DOHH2 (cell line): ENCODE data around the gene TYW3.
"Not testable (repeated sequence)": the region's sequence is repeated elsewhere in the genome, so short reads cannot be mapped to it uniquely, and the experiment has no call there.

Experiments used
- H3F3A ChIP-seq: fragments of 200-600 bp; sonication (generic), shearing (Covaris generic); 2 replicates; pipeline ENCODE4 v1.6.0; 2016; ENCODE audit warnings: antibody characterized with exemption, mild to moderate bottlenecking; ENCODE audit not compliant: control insufficient read depth, insufficient read depth
- H3K27ac ChIP-seq: fragments of 200-600 bp; sonication (generic); 2 replicates; pipeline ENCODE4 v1.5.1; 2014; ENCODE audit warnings: low read depth, mild to moderate bottlenecking, low read length, moderate library complexity
- H3K27me3 ChIP-seq: fragments of 200-600 bp; sonication (generic); 2 replicates; pipeline ENCODE4 v1.6.1; 2014; ENCODE audit warnings: mild to moderate bottlenecking, low read length, mixed read lengths; ENCODE audit not compliant: control insufficient read depth
- H3K36me3 ChIP-seq: fragments of 200-600 bp; sonication (generic); 2 replicates; pipeline ENCODE4 v1.6.1; 2014; ENCODE audit warnings: mild to moderate bottlenecking, low read length, moderate library complexity, mixed read lengths; ENCODE audit not compliant: control insufficient read depth
- H3K4me1 ChIP-seq: fragments of 200-600 bp; sonication (generic); 2 replicates; pipeline ENCODE4 v1.6.1; 2014; ENCODE audit warnings: mild to moderate bottlenecking, low read length, mixed read lengths; ENCODE audit not compliant: control insufficient read depth
- H3K4me2 ChIP-seq: fragments of 200-600 bp; sonication (generic); 2 replicates; pipeline ENCODE4 v1.6.0; 2014; ENCODE audit warnings: mild to moderate bottlenecking, low read length, moderate library complexity
- H3K4me3 ChIP-seq: fragments of 200-600 bp; sonication (generic); 2 replicates; pipeline ENCODE4 v1.5.1; 2014; ENCODE audit warnings: mild to moderate bottlenecking, low read length, mixed read lengths
- H3K79me2 ChIP-seq: fragments of 200-600 bp; sonication (generic); 2 replicates; pipeline ENCODE4 v1.6.1; 2014; ENCODE audit warnings: mild to moderate bottlenecking, low read length, mixed read lengths; ENCODE audit not compliant: control insufficient read depth
- H3K9me2 ChIP-seq: fragments of 200-600 bp; sonication (generic); replicated peaks from 2 replicates; pipeline ENCODE4 v1.6.1; 2014; ENCODE audit warnings: mild to moderate bottlenecking, low read length, mixed read lengths; ENCODE audit not compliant: control insufficient read depth
- H3K9me3 ChIP-seq: fragments of 200-600 bp; sonication (generic); 2 replicates; pipeline ENCODE4 v1.6.1; 2014; ENCODE audit warnings: antibody characterized with exemption, low read length, mixed read lengths; ENCODE audit not compliant: control insufficient read depth, insufficient read depth
- H4K20me1 ChIP-seq: fragments of 200-600 bp; sonication (generic); 2 replicates; pipeline ENCODE4 v1.6.0; 2014; ENCODE audit warnings: low read depth, mild to moderate bottlenecking, antibody characterized with exemption, low read length, moderate library complexity; ENCODE audit not compliant: control insufficient read depth, insufficient read depth
- EZH2phosphoT487 ChIP-seq: fragments of 200-600 bp; sonication (generic); IDR thresholded peaks from 2 replicates; pipeline ENCODE4 v1.6.1; 2017; ENCODE audit warnings: borderline replicate concordance, mild to moderate bottlenecking, antibody characterized with exemption, low read length, moderate library complexity, mixed read lengths
- TF ChIP-seq, protein P1 (sequence below): fragments of 200-600 bp; sonication (generic); IDR thresholded peaks from one replicate; pipeline ENCODE4 v1.5.1; 2014; ENCODE audit warnings: antibody characterized with exemption, mild to moderate bottlenecking, low read depth, low read length; ENCODE audit not compliant: poor library complexity, severe bottlenecking

The TYW3 gene

DNA sequence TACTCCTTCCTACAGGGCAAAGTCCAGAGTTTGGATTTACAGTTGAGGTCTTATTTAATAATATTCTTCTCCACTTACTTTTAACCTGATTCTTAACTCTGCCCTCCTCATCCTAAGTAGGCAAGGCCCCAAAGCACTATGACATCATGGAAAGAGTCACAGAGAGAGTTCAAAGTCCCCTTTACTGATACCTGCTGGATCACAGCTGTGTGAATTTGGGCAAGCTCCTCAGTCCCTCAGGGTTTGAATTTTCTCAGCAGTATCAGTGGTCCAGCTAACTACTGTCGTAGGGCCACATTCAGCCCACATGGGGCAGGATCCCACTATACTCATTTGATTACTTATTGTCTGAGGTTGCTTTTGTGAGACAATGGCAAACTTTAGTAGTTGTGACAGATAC, 16.0 kb downstream of the TYW3 start:
- peaks cover 77% of the 10 kb centered on the region for H3K36me3 ChIP-seq
- no peaks in the 10 kb centered on the region for H4K20me1 ChIP-seq
- no peaks in the 10 kb centered on the region for H3F3A ChIP-seq
- H3K27me3 ChIP-seq = no peaks in the 10 kb centered on the region
- H3K9me3 ChIP-seq = peaks cover 7% of the 10 kb centered on the region; the same call in 1 of the 2 replicates
- no peaks in the 10 kb centered on the region for H3K4me1 ChIP-seq
- no peak for TF ChIP-seq EZH2phosphoT487
- no peaks in the 10 kb centered on the region for H3K79me2 ChIP-seq
- no peak overlapping the region for H3K27ac ChIP-seq
- no peak overlapping the region for H3K4me2 ChIP-seq
- H3K9me2 ChIP-seq = no peaks in the 10 kb centered on the region
- no peak overlapping the region for H3K4me3 ChIP-seq

DNA sequence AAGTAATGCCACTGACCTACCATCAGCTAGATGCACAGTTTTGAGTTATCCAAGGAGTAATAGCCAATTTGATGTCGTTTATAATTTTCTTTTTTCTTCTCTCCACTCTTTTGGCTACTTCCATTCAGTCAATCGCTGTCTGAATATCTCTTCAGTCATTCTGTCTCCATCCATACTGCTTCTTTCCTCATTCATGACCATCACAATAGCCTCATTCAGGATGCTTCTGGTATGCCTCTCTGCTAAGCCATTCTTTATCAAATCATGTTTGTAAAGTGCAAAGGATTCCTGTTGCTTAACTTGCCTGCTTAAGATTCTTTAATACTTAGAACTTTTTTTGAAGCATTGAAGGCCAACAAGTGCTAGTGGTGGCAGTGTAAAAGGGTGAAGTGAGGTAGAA, 20.2 kb downstream of the TYW3 start:
- Histone ChIP-seq H3K4me3 (no peak overlapping the region), H3K4me2 (no peak overlapping the region), H3K36me3 (peaks cover 85% of the 10 kb centered on the region), H3K27ac (no peak overlapping the region), H3K9me2 (no peaks in the 10 kb centered on the region), H3K4me1 (no peaks in the 10 kb centered on the region), H4K20me1 (no peaks in the 10 kb centered on the region), H3K79me2 (no peaks in the 10 kb centered on the region), H3K27me3 (no peaks in the 10 kb centered on the region), H3F3A (no peaks in the 10 kb centered on the region), H3K9me3 (no peaks in the 10 kb centered on the region; the same call in 1 of the 2 replicates)
- TF ChIP-seq, protein P1, sequence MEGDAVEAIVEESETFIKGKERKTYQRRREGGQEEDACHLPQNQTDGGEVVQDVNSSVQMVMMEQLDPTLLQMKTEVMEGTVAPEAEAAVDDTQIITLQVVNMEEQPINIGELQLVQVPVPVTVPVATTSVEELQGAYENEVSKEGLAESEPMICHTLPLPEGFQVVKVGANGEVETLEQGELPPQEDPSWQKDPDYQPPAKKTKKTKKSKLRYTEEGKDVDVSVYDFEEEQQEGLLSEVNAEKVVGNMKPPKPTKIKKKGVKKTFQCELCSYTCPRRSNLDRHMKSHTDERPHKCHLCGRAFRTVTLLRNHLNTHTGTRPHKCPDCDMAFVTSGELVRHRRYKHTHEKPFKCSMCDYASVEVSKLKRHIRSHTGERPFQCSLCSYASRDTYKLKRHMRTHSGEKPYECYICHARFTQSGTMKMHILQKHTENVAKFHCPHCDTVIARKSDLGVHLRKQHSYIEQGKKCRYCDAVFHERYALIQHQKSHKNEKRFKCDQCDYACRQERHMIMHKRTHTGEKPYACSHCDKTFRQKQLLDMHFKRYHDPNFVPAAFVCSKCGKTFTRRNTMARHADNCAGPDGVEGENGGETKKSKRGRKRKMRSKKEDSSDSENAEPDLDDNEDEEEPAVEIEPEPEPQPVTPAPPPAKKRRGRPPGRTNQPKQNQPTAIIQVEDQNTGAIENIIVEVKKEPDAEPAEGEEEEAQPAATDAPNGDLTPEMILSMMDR = no peak
- no peak for TF ChIP-seq EZH2phosphoT487

- no peaks in the 10 kb centered on the region for H3K27me3 ChIP-seq
- H3K4me1 ChIP-seq = no peaks in the 10 kb centered on the region
- peaks cover 83% of the 10 kb centered on the region for H3K36me3 ChIP-seq
- no peaks in the 10 kb centered on the region for H3K79me2 ChIP-seq
- TF ChIP-seq, protein P1 = no peak
- no peak for TF ChIP-seq EZH2phosphoT487
- no peaks in the 10 kb centered on the region; the same call in 1 of the 2 replicates for H3K9me3 ChIP-seq
- H3K9me2 ChIP-seq = no peaks in the 10 kb centered on the region
- H3K4me3 ChIP-seq = no peak overlapping the region
- no peaks in the 10 kb centered on the region for H3F3A ChIP-seq
- H3K27ac ChIP-seq = no peak overlapping the region
- no peak overlapping the region for H3K4me2 ChIP-seq
- no peaks in the 10 kb centered on the region for H4K20me1 ChIP-seq
These were observed 22.5 kb downstream of the TYW3 start for GRCh38 chr1:74755475-74755874.

GRCh38 chr1:74756650-74757049, 23.7 kb downstream of the TYW3 start:
- H3F3A ChIP-seq, H3K27me3 ChIP-seq, H3K4me3 ChIP-seq, H4K20me1 ChIP-seq, H3K9me2 ChIP-seq, H3K4me1 ChIP-seq, H3K9me3 ChIP-seq, H3K27ac ChIP-seq, H3K4me2 ChIP-seq, H3K79me2 ChIP-seq: not testable (repeated sequence)
- H3K36me3 ChIP-seq = peaks cover 88% of the 10 kb centered on the region
